Activated naive CD8-positive, alpha-beta T cell treated with anti-CD3 and anti-CD28 coated beads for 36 hours (primary cell): ENCODE results near the gene GIGYF1. TPM values are rescaled to one million over a fixed set of nuclear protein-coding genes. Genes with fewer than 3 reads are reported as not detected.
"Not testable (repeated sequence)": the region's sequence is repeated elsewhere in the genome, so short reads cannot be mapped to it uniquely, and the experiment has no call there.

Source experiments
- DNase-seq: peaks from one replicate; pipeline ENCODE4 v3.0.0; 2021
- H3K27ac Mint-ChIP-seq: one replicate; pipeline ENCODE4 v1.8.0; 2022; ENCODE audit warnings: mild to moderate bottlenecking, moderate library complexity, mixed read lengths
- H3K27me3 Mint-ChIP-seq: one replicate; pipeline ENCODE4 v1.8.0; 2022; ENCODE audit warnings: mild to moderate bottlenecking, mixed read lengths
- H3K36me3 Mint-ChIP-seq: one replicate; pipeline ENCODE4 v1.8.0; 2021; ENCODE audit warnings: mild to moderate bottlenecking, mixed read lengths
- H3K4me1 Mint-ChIP-seq: one replicate; pipeline ENCODE4 v1.8.0; 2021; ENCODE audit warnings: mixed read lengths
- H3K4me3 Mint-ChIP-seq: one replicate; pipeline ENCODE4 v1.8.0; 2022; ENCODE audit warnings: mild to moderate bottlenecking, moderate library complexity, mixed read lengths
- H3K9me3 Mint-ChIP-seq: one replicate; pipeline ENCODE4 v1.8.0; 2022; ENCODE audit warnings: mixed read lengths
- total RNA-seq, 2 experiments: library from RNA; stranded (reverse); gene quantifications; one replicate each; pipeline ENCODE4 v1.2.3, GENCODE V29; 2021

Gene GIGYF1
- 10 to 100 TPM; 41.9 to 45.2 TPM for total RNA-seq

GRCh38 chr7:100694098-100694745 lies at the start of gene GIGYF1:
GIGYF1 (minus strand) TSS chr7:100694250; CDS start chr7:100688238, 6,012 bp downstream.
- DNase-seq = peak; percentile 75
- Mint-ChIP-seq H3K9me3 (no peaks in the 10 kb centered on the region), H3K4me1 (peaks cover 31% of the 10 kb centered on the region), H3K4me3 (peak within 1 kb of the TSS; percentile 96), H3K36me3 (peaks cover 12% of the 10 kb centered on the region), H3K27me3 (no peaks in the 10 kb centered on the region), H3K27ac (peak within 1 kb of the TSS; percentile 88)

- Mint-ChIP-seq H3K4me1 (no peaks in the 10 kb centered on the region), H3K9me3 (no peaks in the 10 kb centered on the region), H3K27ac (no peak overlapping the region), H3K36me3 (no peaks in the 10 kb centered on the region), H3K27me3 (peaks cover 9% of the 10 kb centered on the region), H3K4me3 (no peak overlapping the region)
- no peak for DNase-seq
Observed at GRCh38 chr7:100739934-100740333, 45.9 kb upstream of the GIGYF1 start.

- Mint-ChIP-seq H3K27me3 (peaks cover 3% of the 10 kb centered on the region), H3K9me3 (no peaks in the 10 kb centered on the region), H3K4me3 (no peak overlapping the region), H3K27ac (no peak overlapping the region), H3K4me1 (no peaks in the 10 kb centered on the region), H3K36me3 (no peaks in the 10 kb centered on the region)
- no peak for DNase-seq
Observed at GRCh38 chr7:100736671-100737070, 42.6 kb upstream of the GIGYF1 start.

- H3K9me3 Mint-ChIP-seq = no peaks in the 10 kb centered on the region
- H3K27ac Mint-ChIP-seq = no peak overlapping the region
- no peaks in the 10 kb centered on the region for H3K36me3 Mint-ChIP-seq
- peaks cover 3% of the 10 kb centered on the region for H3K27me3 Mint-ChIP-seq
- DNase-seq = no peak
- no peaks in the 10 kb centered on the region for H3K4me1 Mint-ChIP-seq
- no peak overlapping the region for H3K4me3 Mint-ChIP-seq
Observed at GRCh38 chr7:100735730-100736129, 41.7 kb upstream of the GIGYF1 start.

- DNase-seq = no peak
- no peaks in the 10 kb centered on the region for H3K4me1 Mint-ChIP-seq
- no peak overlapping the region for H3K4me3 Mint-ChIP-seq
- H3K27me3 Mint-ChIP-seq = peaks cover 11% of the 10 kb centered on the region
- no peak overlapping the region for H3K27ac Mint-ChIP-seq
- H3K36me3 Mint-ChIP-seq = no peaks in the 10 kb centered on the region
- no peaks in the 10 kb centered on the region for H3K9me3 Mint-ChIP-seq
Observed at GRCh38 chr7:100731937-100732636, 38.0 kb upstream of the GIGYF1 start.

GRCh38 chr7:100730136-100730800 lies 36.2 kb upstream of the GIGYF1 start:
- H3K9me3 Mint-ChIP-seq = no peaks in the 10 kb centered on the region
- H3K27me3 Mint-ChIP-seq = peaks cover 12% of the 10 kb centered on the region
- no peaks in the 10 kb centered on the region for H3K36me3 Mint-ChIP-seq
- DNase-seq = no peak
- peaks cover under 1% of the 10 kb centered on the region for H3K4me1 Mint-ChIP-seq
- no peak overlapping the region for H3K4me3 Mint-ChIP-seq
- H3K27ac Mint-ChIP-seq = no peak overlapping the region

- no peak for DNase-seq
- no peak overlapping the region for H3K27ac Mint-ChIP-seq
- H3K4me1 Mint-ChIP-seq = peaks cover 6% of the 10 kb centered on the region
- H3K36me3 Mint-ChIP-seq = no peaks in the 10 kb centered on the region
- peaks cover 18% of the 10 kb centered on the region for H3K27me3 Mint-ChIP-seq
- no peaks in the 10 kb centered on the region for H3K9me3 Mint-ChIP-seq
- no peak overlapping the region for H3K4me3 Mint-ChIP-seq
Observed at GRCh38 chr7:100728196-100728595, 34.1 kb upstream of the GIGYF1 start.

GRCh38 chr7:100726996-100727761 lies 33.1 kb upstream of the GIGYF1 start:
- Mint-ChIP-seq H3K27me3 (peaks cover 28% of the 10 kb centered on the region), H3K9me3 (no peaks in the 10 kb centered on the region), H3K36me3 (no peaks in the 10 kb centered on the region), H3K4me3 (no peak overlapping the region), H3K27ac (no peak overlapping the region), H3K4me1 (peaks cover 6% of the 10 kb centered on the region)
- no peak for DNase-seq

GRCh38 chr7:100724364-100724763 lies 30.3 kb upstream of the GIGYF1 start:
- DNase-seq, H3K4me3 Mint-ChIP-seq, H3K4me1 Mint-ChIP-seq, H3K27ac Mint-ChIP-seq, H3K36me3 Mint-ChIP-seq, H3K9me3 Mint-ChIP-seq: not testable (repeated sequence)
- peaks cover 53% of the 10 kb centered on the region for H3K27me3 Mint-ChIP-seq

- Mint-ChIP-seq H3K27ac (no peak overlapping the region), H3K36me3 (no peaks in the 10 kb centered on the region), H3K27me3 (peaks cover 56% of the 10 kb centered on the region), H3K9me3 (peaks cover under 1% of the 10 kb centered on the region), H3K4me1 (peaks cover 6% of the 10 kb centered on the region), H3K4me3 (no peak overlapping the region)
- DNase-seq = no peak
Observed at GRCh38 chr7:100723732-100724275, 29.8 kb upstream of the GIGYF1 start.

GRCh38 chr7:100722480-100723212 lies 28.6 kb upstream of the GIGYF1 start:
- Mint-ChIP-seq H3K27ac (no peak overlapping the region), H3K36me3 (no peaks in the 10 kb centered on the region), H3K27me3 (peaks cover 51% of the 10 kb centered on the region), H3K4me1 (peaks cover 6% of the 10 kb centered on the region), H3K4me3 (no peak overlapping the region), H3K9me3 (peaks cover 2% of the 10 kb centered on the region)
- DNase-seq = no peak

- H3K4me3 Mint-ChIP-seq = no peak overlapping the region
- no peaks in the 10 kb centered on the region for H3K36me3 Mint-ChIP-seq
- peaks cover 2% of the 10 kb centered on the region for H3K9me3 Mint-ChIP-seq
- no peak for DNase-seq
- H3K27me3 Mint-ChIP-seq = peaks cover 51% of the 10 kb centered on the region
- H3K4me1 Mint-ChIP-seq = peaks cover 6% of the 10 kb centered on the region
- H3K27ac Mint-ChIP-seq = no peak overlapping the region
Observed at GRCh38 chr7:100721505-100721812, 27.4 kb upstream of the GIGYF1 start.

- no peak for DNase-seq
- H3K27ac Mint-ChIP-seq = no peak overlapping the region
- H3K9me3 Mint-ChIP-seq = peaks cover 2% of the 10 kb centered on the region
- peaks cover 6% of the 10 kb centered on the region for H3K4me1 Mint-ChIP-seq
- H3K36me3 Mint-ChIP-seq = no peaks in the 10 kb centered on the region
- H3K4me3 Mint-ChIP-seq = no peak overlapping the region
- peaks cover 51% of the 10 kb centered on the region for H3K27me3 Mint-ChIP-seq
Observed at GRCh38 chr7:100720671-100721504, 26.8 kb upstream of the GIGYF1 start.

- peaks cover 2% of the 10 kb centered on the region for H3K9me3 Mint-ChIP-seq
- peaks cover 6% of the 10 kb centered on the region for H3K4me1 Mint-ChIP-seq
- H3K4me3 Mint-ChIP-seq = no peak within 1 kb of the TSS
- DNase-seq = no peak
- no peaks in the 10 kb centered on the region for H3K36me3 Mint-ChIP-seq
- H3K27ac Mint-ChIP-seq = no peak within 1 kb of the TSS
- peaks cover 51% of the 10 kb centered on the region for H3K27me3 Mint-ChIP-seq
Observed at GRCh38 chr7:100720279-100720670, 26.2 kb upstream of the GIGYF1 start, which contains the start of gene EPO. EPO (plus strand) TSS chr7:100720468; CDS start chr7:100720981, 513 bp downstream.
